ENCODE data around the gene CD2.
"Not testable (repeated sequence)": the region's sequence is repeated elsewhere in the genome, so short reads cannot be mapped to it uniquely, and the experiment has no call there.

CD2 gene

DNA sequence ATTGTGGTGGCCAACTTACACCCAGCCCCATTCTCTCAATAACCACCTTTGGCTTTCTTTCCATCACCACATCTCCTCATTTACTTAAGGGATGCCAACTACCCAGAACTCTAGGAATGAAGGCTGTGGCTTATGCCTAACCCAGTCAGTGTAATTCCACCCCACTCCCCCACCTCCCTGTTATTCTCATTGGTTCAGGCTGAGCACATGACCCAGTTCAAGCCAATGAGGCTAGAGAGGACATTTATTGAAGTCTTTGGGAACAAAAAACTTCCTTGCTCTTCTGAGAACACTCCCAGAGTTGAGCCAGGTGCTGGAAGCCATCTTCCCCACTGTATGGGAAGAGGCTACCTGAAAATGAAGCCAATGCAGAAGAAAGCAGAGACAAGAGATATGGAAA, 22.8 kb upstream of the CD2 start:
- in situ Hi-C loops (cut with MboI; ENCODE audit: low sequenced_read_pairs): loop anchor here (10.0 kb wide), 2 partner anchors 93 to 323 kb away; no protein-coding TSS in a partner anchor

DNA sequence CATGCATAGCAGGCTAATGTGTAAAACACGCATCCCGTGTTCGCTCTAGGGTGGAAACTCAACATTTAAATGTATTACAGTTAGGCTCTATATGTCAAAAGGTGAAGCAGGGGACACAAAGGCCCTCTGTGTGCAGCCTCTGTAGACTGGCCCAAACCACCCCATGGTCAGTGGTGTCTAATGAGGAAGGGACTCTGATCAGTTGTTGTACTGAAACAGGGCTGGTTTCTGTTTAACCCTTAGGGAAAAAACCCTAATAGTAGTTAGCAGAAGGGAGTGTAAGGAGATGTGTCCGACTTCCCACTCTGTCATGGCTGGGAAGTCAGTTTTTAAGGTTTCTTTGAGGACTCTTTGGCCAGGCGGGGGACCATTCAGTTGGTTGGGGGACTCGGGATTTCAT, 21.5 kb upstream of the CD2 start:
- in situ Hi-C loops (cut with MboI; ENCODE audit: low sequenced_read_pairs): loop anchor here (10.0 kb wide), 2 partner anchors 92 to 322 kb away; no protein-coding TSS in a partner anchor

DNA sequence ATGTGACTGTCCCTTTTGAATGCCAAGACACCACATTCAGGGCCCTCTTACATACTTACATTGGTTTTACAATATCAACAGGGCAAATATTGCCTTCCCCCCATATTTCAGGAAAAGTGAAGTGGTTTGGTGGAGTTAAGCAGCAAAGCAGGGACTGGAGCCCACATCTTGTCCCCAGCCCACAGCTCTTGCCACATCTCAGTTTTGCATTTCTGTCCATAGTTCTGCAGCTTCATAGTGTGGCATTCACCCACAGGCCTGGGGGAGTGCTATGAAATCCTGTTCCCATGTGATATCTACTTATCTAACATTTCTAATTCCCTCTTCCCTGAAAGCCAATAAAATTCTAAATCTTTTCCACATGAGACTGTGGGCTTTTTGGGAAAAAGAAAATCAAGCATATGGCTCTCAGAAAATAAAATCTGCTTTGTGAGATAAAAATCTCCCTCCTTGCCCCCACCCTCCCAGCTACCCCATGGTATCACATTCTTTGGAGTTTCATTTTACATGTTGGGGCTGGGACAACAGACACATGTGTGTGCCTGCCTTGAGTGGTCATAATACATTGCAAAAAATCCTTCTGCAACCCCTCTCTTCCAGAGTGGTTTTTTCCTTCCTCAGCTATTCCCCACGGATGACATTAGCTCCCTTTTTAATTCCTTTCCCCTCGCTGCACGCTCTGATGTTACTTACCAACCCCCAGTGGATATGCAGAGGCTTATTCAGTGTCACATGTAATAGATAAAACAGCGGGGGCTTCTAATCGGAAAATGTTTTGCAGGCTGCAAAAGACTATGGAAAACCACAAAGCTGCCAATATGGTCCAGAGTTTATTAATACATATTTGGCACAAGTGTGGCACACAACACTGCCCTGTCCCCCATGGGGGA, 20.5 kb upstream of the CD2 start:
- in situ Hi-C loops (cut with MboI; ENCODE audit: low sequenced_read_pairs): loop anchor here (10.0 kb wide), 2 partner anchors 91 to 321 kb away; no protein-coding TSS in a partner anchor

- in situ Hi-C loops (cut with MboI; ENCODE audit: low sequenced_read_pairs): loop anchor here (10.0 kb wide), 2 partner anchors 90 to 320 kb away; no protein-coding TSS in a partner anchor
Measured at GRCh38 chr1:116735246-116735645, 19.0 kb upstream of the CD2 start.

DNA sequence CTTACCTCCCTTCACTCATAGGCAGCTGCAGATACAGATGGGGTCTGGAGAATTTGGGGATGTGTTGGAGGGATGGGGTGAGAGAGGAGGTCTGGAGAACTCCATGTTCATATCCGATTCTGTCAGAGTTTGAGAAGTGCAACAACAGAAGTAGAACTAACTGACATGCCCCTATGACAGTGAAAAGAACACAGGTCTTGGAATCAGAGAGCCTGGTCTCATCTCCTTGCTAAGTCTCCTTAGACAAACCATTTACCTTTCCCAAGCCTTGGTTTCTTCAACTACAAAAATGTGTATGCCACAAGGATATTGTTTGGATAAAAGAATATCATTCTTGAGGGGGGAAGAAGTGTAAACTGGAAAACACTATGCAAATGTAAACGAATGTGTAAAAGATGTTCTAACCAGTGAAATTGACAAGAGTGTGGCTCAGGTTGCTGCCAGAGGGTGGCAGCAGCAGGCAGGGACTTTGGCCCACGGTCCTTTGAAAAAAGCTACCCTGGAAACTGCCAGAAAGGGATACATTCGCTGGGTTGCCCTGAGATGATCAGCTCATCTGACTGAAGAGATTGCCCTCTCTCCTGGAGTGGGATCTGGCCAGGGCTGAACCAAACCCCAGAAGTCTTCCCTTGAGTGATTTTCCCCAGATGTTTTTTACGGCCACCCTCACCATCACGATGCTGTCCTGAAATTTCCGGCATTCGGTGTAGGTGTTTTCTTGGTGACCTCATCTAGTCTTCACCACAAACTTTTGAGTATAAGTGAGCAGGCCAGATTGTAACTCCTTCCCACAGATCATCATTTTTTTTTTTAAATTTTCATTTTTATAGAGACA, 17.0 kb upstream of the CD2 start:
- in situ Hi-C loops (cut with MboI; ENCODE audit: low sequenced_read_pairs): loop anchor here (10.0 kb wide), 2 partner anchors 88 to 318 kb away; no protein-coding TSS in a partner anchor

- in situ Hi-C loops (cut with MboI; ENCODE audit: low sequenced_read_pairs): loop anchor here (10.0 kb wide), 2 partner anchors 87 to 317 kb away; no protein-coding TSS in a partner anchor
Measured at GRCh38 chr1:116737855-116738321, 16.3 kb upstream of the CD2 start.

DNA sequence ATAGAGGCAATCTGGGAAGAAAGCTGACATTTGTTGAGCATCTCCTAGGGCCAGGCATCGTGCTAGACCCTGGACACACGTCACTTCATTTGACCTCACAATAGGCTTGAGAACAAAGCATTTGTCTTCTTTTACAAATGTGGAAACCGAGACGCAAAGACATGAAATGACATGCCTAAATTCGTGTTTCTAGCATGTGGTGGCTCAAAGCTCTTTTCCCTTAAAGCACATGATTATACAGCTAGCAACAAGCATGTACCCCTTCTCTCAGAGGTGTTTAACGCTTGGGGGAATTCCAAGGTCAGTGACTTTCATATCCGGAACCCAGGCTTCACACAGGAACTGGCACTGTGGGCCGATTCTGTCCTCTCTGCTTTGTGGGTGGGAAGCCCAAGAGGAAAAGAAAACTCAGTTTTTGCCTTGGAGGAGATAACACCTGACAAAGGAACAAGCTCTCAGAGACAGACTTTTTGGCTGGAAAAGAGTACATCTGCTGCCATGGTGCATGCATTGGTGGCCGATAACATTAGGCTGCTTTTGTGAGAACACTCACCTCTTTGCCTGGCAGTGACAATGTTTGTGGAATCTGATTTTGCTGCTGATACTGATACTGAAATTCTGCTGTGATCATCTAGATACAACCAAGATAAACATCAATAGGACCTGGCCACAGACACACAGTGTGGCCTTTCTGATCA, 15.4 kb upstream of the CD2 start:
- in situ Hi-C loops (cut with MboI; ENCODE audit: low sequenced_read_pairs): loop anchor here (10.0 kb wide), 2 partner anchors 86 to 316 kb away; no protein-coding TSS in a partner anchor

GRCh38 chr1:116739371-116740012, 14.7 kb upstream of the CD2 start:
- in situ Hi-C loops (cut with MboI; ENCODE audit: low sequenced_read_pairs): loop anchor here (10.0 kb wide), 2 partner anchors 85 to 315 kb away; no protein-coding TSS in a partner anchor

GRCh38 chr1:116740296-116740695, 13.9 kb upstream of the CD2 start:
- in situ Hi-C loops (cut with MboI; ENCODE audit: low sequenced_read_pairs): no loop called here

DNA sequence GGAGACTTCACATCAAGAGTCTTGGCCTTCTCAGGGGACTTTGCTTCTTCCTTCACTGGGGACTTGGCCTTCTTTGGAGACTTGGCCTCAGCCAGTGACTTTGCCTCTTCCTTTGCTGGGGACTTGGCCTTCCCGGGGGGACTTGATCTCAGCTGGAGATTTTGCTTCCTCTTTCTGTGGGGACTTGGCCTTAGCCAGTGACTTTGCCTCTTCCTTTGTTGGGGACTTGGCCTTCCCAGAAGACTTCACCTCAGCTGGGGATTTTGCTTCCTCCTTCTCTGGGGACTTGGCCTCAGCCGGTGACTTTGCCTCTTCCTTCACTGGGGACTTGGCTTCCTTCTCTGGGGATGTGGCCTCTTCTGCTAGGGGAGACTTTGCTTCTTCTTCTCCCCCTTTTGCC, 13.5 kb upstream of the CD2 start:
- in situ Hi-C loops (cut with MboI; ENCODE audit: low sequenced_read_pairs): no loop called here

GRCh38 chr1:116741836-116742565, 12.2 kb upstream of the CD2 start:
- in situ Hi-C loops (cut with MboI; ENCODE audit: low sequenced_read_pairs): no loop called here

DNA sequence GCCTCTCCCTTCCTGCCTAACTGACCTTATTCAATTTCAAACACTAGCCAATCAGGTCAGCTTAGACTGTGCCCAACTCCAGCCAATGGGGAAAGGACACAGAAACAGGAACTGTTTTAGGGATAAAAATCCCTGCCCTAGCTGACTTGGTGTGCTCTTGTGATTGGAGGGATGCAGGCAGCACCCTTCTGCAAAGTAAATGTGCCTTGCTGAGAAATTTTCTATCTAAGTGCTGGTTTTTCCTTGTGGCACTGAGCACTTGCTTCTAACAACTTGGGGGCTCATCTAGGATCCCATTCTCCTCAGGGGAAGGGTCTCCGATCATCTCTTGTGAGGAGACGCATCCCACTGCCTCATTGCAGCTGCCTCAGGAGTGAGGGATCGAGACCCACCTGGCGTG, 10.7 kb upstream of the CD2 start:
- in situ Hi-C loops (cut with MboI; ENCODE audit: low sequenced_read_pairs): no loop called here

GRCh38 chr1:116748272-116748671, 6.0 kb upstream of the CD2 start:
- in situ Hi-C loops (cut with MboI; ENCODE audit: low sequenced_read_pairs): no loop called here

GRCh38 chr1:116751146-116751545, 3.1 kb upstream of the CD2 start:
- in situ Hi-C loops (cut with MboI; ENCODE audit: low sequenced_read_pairs): no loop called here

- in situ Hi-C loops (cut with MboI; ENCODE audit: low sequenced_read_pairs): no loop called here
Measured at GRCh38 chr1:116751621-116752020, 2.6 kb upstream of the CD2 start.

DNA sequence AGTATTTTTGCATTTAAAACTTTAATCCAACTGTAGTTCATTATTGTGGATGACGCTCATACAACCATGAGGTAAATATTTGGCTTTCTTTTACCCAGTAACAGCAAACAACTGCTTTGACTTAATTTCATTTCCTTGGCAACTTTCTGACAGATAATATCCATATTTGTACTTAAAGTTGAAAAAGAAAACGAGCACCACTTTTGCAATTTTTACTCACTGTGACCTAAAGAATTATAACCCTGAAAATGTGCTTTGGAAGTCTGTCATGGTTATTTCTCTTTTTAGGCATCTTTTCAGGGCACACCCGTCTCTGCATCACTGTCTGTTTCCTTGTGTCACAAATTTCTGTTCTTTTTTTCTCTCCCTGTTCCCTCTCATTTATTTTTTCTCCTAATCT, 918 bp upstream of the CD2 start:
- in situ Hi-C loops (cut with MboI; ENCODE audit: low sequenced_read_pairs): no loop called here

GRCh38 chr1:116755066-116755465, 836 bp downstream of the CD2 start:
- in situ Hi-C loops (cut with MboI; ENCODE audit: low sequenced_read_pairs): no loop called here

- in situ Hi-C loops (cut with MboI; ENCODE audit: low sequenced_read_pairs): no loop called here
Measured at GRCh38 chr1:116755681-116756080, 1.5 kb downstream of the CD2 start.

- in situ Hi-C loops (cut with MboI; ENCODE audit: low sequenced_read_pairs): not testable (repeated sequence)
Measured at GRCh38 chr1:116756092-116756491, 1.9 kb downstream of the CD2 start.
